GM19099 (cell line): ENCODE measurements around the gene INSIG2.

Experiments used
- POLR2A ChIP-seq: IDR thresholded peaks from 3 replicates; pipeline ENCODE4 v1.6.1; 2011; ENCODE audit warnings: low read depth; ENCODE audit not compliant: insufficient read length; ENCODE audit errors: extremely low read depth

The INSIG2 gene

DNA sequence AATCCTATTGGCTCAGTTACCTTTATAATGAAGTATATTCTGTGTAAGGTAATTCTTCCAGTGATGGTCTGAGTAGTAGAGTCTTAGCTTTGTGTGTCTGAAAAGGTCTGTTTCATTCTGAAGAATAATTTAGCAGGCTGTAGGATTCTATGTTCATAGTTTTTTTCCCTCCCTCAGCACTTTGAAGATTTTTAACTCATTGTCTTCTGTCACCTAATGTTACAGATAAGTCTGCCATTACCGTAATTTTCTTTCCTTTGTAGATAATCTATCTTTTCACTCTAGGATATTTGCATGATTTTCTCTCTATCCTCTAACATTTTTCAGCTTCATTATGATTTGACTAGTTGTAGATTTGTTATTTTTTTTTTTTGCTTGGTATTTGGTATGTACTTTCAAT is 22.7 kb downstream of the INSIG2 start:
- TF ChIP-seq POLR2A = no peak

DNA sequence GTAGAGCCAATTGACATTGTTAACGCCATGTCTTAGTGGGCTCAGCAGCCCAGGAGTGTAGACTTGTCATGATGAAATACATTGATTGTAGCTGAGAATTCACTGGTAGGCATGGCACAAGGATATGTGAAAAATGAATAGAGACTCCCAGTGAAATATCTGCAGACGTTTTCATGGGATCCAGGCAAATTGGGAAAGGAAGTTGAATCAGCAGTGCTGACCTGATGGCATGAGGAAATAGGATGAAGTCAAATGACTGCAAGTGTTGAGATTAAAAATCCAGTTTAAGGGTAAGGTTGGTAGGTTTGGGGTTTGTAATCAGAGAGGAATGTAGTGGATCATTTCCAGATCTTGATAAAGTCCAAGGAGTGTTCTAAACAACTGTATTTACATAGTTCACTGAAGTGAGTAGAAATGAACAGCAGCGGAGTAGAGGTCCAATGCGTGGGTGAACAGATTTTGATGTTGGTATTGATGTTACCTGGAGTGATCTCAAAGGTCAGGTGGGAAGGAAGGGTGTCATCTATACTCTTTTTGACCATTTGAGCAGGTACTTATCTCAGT is 24.6 kb downstream of the INSIG2 start:
- no peak for TF ChIP-seq POLR2A

DNA sequence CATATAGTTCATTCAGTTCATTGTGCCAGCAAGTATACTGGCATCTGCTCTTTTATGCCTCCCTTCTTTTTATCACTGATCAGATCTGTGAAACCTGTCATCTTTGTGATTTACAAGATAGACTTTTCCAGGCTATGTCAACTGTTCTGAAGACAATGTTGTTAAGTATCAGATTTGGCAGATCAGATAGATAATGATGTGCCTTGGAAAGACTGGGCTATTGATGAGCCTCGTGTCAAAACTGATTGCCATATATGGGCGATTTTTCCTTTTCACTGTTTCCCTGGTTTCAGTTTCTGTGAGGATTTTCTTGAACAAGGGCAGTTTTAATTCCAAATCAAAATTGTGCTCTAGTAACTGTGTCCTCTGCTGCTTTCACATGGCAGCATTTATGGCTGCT is 26.6 kb downstream of the INSIG2 start:
- no peak for TF ChIP-seq POLR2A

DNA sequence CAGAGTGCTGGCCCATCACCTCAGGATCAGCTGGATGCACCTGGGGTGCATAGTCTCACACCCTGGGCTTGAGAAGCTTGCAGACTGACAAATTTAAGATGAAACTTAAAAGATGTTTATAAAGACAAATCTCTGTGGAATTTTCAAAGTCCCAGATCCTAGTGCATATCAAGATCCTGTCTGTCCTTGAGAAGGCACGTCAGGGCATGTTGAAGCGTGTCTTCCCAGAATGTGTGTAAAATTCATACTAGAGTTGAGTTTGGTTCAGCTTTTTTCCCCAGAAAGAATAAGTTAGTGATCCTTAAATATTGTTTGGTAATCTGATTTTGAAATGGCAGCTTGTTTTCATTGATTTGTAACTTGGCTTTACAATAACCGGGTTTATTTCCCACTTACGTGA is 27.5 kb downstream of the INSIG2 start:
- TF ChIP-seq POLR2A = no peak

DNA sequence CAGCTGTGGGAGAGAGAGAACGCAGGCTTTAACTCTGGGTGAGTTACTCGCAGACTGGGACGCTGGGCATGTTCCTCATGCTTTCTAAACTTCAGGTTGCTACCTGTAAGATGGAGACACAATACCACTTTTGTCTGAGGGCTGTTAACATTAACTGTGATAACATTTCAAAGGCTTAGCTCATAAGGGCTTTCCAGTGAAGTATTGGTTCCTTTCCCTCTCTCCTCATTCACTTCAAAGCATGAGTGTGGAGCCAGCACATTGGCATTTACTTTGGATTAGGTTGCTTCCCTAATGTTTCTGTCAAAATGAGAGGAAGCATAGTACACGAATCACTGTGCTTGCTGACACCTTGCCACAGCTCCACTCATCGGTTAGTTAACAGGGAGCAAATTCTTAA is 30.2 kb downstream of the INSIG2 start:
- TF ChIP-seq POLR2A = no peak

DNA sequence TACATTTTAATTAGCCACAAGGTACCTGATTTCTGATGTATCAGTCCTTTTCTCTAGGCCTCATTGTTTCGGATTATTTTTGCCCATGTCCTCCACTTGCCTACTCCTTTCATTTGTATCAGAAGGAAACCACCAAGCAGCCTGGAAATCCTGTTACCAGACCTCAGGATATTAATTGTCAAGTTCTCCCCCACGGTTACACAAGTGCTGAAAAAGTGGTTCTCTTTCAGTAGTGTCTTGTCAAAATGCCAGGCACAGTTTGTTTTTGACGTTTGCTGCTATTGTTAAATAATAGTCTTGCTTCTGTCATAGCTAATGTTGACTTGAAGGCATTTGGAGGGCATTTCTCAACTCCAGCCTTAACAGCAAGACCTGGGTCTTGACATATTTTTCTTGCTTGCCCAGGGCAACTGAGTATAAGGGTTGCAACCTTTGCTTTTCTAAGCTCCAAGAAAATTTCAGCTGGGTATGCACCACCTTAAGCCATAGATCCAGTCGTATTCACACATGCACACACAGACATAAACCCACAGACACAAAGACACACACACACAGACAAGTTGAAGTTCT is 31.0 kb downstream of the INSIG2 start:
- no peak for TF ChIP-seq POLR2A

DNA sequence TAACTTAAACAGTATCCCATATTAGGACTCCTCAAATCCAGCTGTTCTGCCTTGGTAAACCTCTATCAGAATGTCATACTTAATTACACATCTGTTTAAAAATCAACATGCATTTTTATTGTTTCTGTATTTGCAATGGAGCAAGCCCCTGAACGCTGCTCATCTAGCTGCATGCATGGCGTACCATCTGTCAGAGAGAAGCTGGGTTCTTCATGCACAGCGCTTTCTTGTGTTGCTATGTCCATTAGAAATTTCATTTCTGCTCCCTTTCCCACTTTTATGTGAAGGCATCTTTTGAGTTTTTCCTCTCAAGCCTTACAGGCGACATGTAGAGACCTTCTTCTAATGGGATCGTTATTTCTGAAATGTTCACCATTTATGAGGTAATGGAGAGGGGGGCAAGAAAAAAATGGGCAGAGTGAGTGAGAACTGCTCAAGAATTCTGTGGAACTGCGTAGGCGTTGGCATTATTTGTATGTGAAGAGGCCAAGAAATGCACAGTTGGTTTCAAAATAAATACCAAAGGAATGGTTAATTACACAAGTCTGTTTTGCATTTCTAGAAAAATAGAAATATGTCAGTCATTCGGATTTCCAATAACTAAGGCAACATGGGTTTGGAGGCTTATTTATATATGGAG is 31.6 kb downstream of the INSIG2 start:
- no peak for TF ChIP-seq POLR2A

DNA sequence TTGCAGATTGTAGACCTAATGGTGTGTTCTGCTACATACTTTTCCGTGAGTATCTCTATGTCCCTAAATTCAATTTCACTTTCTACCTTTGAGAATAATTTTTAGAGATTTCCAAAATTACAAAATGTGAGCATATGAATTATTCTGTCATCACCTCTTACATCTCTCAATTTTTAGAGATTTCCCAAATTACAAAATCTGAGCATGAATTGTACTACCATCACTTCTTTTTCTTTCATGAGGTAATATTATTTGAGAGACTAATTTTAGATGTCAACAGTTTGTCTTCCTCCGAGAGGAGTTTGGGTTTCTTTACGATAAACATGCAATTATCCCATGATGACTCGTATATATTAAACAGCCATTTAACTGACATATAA is 32.1 kb downstream of the INSIG2 start:
- no peak for TF ChIP-seq POLR2A

DNA sequence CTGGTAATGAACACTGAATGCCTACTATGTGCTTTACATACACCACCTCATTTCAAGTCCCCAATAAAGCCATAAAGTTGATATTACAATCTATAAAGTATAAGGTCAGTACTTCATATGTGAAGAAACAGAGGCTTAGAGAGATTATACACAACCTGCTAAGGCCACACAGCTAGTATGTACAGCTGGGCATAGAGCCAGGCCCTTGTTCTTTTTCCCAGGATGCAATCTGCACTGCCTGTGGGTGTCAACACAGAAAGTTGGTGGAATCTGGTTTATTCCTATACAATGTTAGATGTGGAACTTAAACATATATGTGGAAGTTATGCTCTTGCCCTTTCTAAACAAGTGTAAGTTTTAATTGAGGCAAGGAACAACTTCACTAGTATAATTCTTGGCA is 32.8 kb downstream of the INSIG2 start:
- TF ChIP-seq POLR2A = no peak

DNA sequence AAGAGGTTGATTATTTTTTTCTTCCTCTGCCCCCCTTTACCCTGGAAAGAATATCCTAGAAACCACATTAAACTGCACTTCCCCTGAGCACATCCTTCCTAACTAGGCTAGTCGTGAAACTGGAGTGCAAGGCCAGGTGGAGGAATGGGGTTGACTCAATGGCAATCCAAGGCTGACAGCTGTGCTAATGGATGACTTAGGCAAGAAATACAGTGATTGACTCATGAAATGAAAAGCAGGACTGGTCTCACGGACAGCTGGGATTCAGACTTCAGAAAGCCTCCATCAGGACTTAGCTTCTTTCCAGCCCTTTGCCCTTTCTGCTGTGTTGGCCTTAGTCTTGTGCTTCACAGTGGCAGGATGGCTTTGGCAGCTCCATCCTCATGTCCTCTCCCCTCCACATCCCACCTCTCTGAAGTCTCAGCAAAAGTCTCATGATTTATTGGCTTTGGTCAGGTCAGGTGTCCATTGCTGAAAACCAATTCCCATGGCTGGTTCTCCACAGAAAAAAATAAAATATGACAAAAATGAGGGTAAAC is 33.8 kb downstream of the INSIG2 start:
- TF ChIP-seq POLR2A = no peak

DNA sequence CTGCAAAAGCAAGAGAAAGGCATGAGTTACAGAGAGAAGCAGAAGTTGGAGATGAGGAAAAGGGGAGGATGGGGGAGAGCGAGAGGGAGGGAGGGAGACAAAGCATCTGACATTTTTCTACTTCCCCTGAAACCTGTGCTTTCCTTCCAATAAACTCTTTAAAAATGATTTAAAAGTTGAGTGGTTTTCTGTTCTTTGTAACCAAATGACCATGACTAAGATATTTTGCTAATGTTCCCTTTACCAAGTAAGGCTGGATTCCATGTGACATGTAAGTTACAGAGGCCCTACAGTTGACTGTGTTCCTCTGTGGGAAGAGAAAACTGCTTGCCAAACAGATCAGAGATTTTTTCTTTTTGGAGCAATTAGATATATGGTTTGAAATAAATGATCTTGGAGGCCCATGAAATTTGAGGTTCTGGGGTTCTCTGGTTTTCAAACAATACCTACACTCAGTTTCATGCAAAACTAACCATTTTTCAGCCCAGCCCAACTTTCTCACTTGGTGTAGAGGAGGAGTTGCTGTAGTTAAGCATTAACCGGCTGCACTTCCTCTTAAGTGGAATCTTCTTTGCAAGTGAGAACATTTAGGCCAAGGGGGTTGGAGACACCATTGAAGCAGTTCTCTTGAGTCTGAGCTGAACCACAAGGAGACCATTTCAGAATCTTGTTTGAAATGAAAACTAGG is 34.5 kb downstream of the INSIG2 start:
- no peak for TF ChIP-seq POLR2A

DNA sequence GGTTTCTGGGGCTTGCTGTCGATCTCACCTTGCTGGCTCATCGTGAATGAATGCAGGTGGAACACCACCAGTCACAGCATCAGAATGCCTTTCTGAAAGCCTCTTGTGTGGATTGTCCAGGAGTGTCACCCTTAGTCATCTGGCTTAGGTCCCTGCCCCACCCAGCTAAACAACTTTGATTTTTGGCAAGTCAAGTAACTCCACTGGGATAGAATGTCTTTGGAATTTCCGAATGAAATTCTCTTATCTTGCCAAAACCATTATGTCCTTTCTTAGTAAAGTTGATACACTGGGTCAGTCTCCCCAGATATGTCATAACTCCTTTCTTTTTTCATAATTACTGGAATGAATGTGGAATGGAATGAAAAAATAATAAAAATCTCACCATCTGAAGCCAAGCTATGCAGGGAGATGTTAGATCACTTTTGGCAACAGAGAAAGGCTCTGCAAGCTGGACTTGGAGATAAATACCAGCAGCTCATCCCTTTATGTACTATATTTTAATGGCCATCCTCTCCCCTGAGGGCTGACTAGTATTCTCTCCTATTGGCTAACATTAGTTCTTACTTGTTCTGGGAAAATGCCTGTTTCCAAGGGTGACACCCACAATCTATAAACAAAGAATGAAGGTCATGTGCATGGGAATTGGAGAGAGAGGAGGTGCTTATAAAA is 35.4 kb downstream of the INSIG2 start:
- TF ChIP-seq POLR2A = no peak

DNA sequence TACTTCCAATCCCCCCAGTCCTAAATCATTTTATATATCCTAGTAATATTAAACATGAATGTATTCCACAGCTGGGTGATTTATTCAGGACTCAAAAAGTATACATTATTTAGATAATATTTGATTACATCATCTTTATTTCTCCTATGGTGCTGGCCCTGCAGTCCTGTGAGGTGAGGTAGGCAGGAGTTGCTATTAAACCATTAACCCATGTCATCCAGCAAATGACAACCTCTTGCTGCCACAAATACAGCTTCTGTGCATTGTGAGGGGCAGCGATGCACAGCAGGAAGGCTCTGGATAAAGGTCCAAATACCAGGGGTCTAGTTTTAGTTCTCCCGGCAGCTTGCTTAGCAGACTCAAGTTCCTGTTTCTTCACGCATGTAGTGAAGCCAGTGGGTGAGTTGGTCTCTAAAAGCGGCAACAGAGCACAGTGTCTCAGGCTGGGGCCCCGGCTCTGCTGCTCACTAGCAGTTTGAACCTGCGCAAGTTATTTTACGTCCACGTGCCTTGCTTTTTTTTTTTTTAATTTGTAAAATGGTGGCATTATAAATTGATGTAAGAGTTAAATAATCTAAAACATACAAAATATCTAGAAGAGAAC is 36.1 kb downstream of the INSIG2 start:
- no peak for TF ChIP-seq POLR2A

DNA sequence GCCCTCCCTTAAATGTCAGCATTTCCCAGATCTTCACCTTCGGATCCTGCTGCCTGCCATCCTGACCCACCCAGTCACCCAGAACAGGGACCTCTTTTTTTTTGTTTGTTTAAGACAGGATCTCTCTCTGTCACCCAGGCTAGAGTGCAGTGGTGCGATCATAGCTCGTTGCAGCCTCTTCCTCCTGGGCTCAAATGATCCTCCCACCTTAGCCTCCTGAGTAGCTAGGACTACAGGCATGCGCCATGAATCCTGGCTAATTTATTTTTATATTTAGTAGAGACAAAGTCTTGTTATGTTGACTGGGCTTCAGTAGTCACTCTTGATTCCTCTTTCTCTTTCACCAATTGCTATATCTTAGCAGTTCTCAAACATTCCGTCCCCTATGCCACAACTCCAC is 39.0 kb downstream of the INSIG2 start:
- TF ChIP-seq POLR2A = no peak

DNA sequence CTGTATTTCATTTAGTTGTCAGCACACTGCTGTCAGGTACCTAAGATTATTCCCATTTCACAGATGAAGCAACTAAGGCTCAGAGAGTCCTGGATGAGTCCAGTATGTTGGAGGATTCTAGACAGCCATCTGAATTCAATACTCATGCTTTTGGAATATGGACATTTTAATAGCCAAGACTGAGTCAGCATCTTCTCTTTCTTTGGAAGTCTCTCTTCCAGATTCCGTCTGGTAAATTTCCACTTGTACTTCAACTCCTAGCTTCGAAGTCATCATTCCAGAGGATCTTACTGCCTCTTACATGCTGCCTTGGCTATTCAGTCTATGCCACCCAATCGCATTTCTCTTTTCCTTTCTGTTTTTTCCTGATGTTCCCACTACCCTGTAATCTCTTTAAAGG is 40.6 kb downstream of the INSIG2 start:
- TF ChIP-seq POLR2A = no peak
